ENCODE results near the gene ZBTB38. TPM values are rescaled to one million over a fixed set of nuclear protein-coding genes. Genes with fewer than 3 reads are reported as not detected.

Gene ZBTB38
- total RNA-seq, 1 donor from 2014 or later, result 41.8 TPM

GRCh38 chr3:141335531-141336061 is 32.7 kb upstream of the ZBTB38 start:
- Mint-ChIP-seq H3K4me3 (ENCODE audit: unreplicated experiment) (no peak overlapping the region), H3K36me3 (ENCODE audit: unreplicated experiment) (no peaks in the 10 kb centered on the region), H3K27ac (ENCODE audit: unreplicated experiment) (no peak overlapping the region), H3K9me3 (ENCODE audit: unreplicated experiment) (peaks cover 3% of the 10 kb centered on the region), H3K4me1 (ENCODE audit: unreplicated experiment) (peaks cover 33% of the 10 kb centered on the region), H3K27me3 (ENCODE audit: unreplicated experiment) (no peaks in the 10 kb centered on the region)
- no peak for TF ChIP-seq CTCF (IDR thresholded peaks at IDR 0.05)
- DNase-seq (ENCODE audit: extremely low spot score, unreplicated experiment), result no peak

- Mint-ChIP-seq H3K4me3 (ENCODE audit: unreplicated experiment) (no peak overlapping the region), H3K9me3 (ENCODE audit: unreplicated experiment) (peaks cover 3% of the 10 kb centered on the region), H3K27me3 (ENCODE audit: unreplicated experiment) (no peaks in the 10 kb centered on the region), H3K27ac (ENCODE audit: unreplicated experiment) (no peak overlapping the region), H3K36me3 (ENCODE audit: unreplicated experiment) (no peaks in the 10 kb centered on the region), H3K4me1 (ENCODE audit: unreplicated experiment) (peaks cover 21% of the 10 kb centered on the region)
- no peak for TF ChIP-seq CTCF (IDR thresholded peaks at IDR 0.05)
- DNase-seq (ENCODE audit: extremely low spot score, unreplicated experiment), result no peak
These were observed 31.4 kb upstream of the ZBTB38 start for GRCh38 chr3:141336672-141337522.

- no peak for DNase-seq (ENCODE audit: extremely low spot score, unreplicated experiment)
- Mint-ChIP-seq H3K36me3 (ENCODE audit: unreplicated experiment) (no peaks in the 10 kb centered on the region), H3K4me1 (ENCODE audit: unreplicated experiment) (peaks cover 16% of the 10 kb centered on the region), H3K4me3 (ENCODE audit: unreplicated experiment) (no peak overlapping the region), H3K27ac (ENCODE audit: unreplicated experiment) (no peak overlapping the region), H3K27me3 (ENCODE audit: unreplicated experiment) (no peaks in the 10 kb centered on the region), H3K9me3 (ENCODE audit: unreplicated experiment) (peaks cover 3% of the 10 kb centered on the region)
- no peak for TF ChIP-seq CTCF (IDR thresholded peaks at IDR 0.05)
These were observed 30.8 kb upstream of the ZBTB38 start for GRCh38 chr3:141337523-141337854.

GRCh38 chr3:141337991-141338390 is 30.3 kb upstream of the ZBTB38 start:
- Mint-ChIP-seq H3K4me1 (ENCODE audit: unreplicated experiment) (peaks cover 11% of the 10 kb centered on the region), H3K36me3 (ENCODE audit: unreplicated experiment) (no peaks in the 10 kb centered on the region), H3K27ac (ENCODE audit: unreplicated experiment) (no peak overlapping the region), H3K9me3 (ENCODE audit: unreplicated experiment) (peaks cover 3% of the 10 kb centered on the region), H3K27me3 (ENCODE audit: unreplicated experiment) (no peaks in the 10 kb centered on the region), H3K4me3 (ENCODE audit: unreplicated experiment) (no peak overlapping the region)
- DNase-seq (ENCODE audit: extremely low spot score, unreplicated experiment), result no peak
- no peak for TF ChIP-seq CTCF (IDR thresholded peaks at IDR 0.05)

- no peak for DNase-seq (ENCODE audit: extremely low spot score, unreplicated experiment)
- no peaks in the 10 kb centered on the region for H3K27me3 Mint-ChIP-seq (ENCODE audit: unreplicated experiment)
- H3K4me3 Mint-ChIP-seq (ENCODE audit: unreplicated experiment), result no peak overlapping the region
- peaks cover 3% of the 10 kb centered on the region for H3K9me3 Mint-ChIP-seq (ENCODE audit: unreplicated experiment)
- H3K27ac Mint-ChIP-seq (ENCODE audit: unreplicated experiment), result no peak overlapping the region
- TF ChIP-seq CTCF (IDR thresholded peaks at IDR 0.05), result no peak
- no peaks in the 10 kb centered on the region for H3K36me3 Mint-ChIP-seq (ENCODE audit: unreplicated experiment)
- peaks cover 5% of the 10 kb centered on the region for H3K4me1 Mint-ChIP-seq (ENCODE audit: unreplicated experiment)
These were observed 29.4 kb upstream of the ZBTB38 start for GRCh38 chr3:141338881-141339280.

Measured in osteocyte (in vitro differentiated cells).